ENCODE results near the gene SH2B3.

DNA sequence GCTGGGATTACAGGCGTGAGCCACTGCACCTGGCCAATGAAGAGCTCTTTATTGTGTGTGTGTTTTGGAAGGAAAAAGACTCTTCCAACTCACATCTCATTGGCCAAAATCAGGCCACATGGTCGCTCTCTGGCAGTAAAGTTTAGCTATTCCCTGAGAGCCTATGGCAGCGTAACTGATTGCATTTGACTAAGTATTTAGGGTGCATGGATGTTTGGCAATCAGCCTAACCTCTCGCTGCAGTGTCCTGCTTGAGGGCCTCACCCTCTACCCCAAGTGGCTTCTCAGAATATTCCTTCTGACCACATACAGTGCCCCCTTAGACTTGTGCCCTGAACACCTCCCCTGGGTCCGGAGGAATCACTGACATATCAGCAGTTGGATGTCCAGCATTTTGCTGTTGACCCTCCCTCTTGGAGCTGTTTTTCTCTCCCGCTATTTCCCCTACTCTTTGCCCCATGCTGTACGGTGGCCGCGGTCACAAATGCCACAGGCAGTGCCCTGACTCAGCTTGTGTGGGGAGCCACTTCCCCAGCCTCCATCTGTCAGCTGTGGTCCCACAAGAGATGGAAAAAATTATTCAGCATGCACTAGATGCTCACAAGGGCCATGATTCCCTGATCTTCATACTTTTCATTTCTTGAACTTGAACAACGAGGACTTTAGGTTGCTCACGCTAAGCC, 46.4 kb upstream of the SH2B3 start:
- TF ChIP-seq MXI1 (conservative IDR thresholded peaks at IDR 0.05; ENCODE audit: poor library complexity, severe bottlenecking) (no peak), TAF1 (IDR thresholded peaks at IDR 0.05; ENCODE audit: low read depth) (no peak), POLR2AphosphoS5 (IDR thresholded peaks at IDR 0.05) (no peak), SMC3 (conservative IDR thresholded peaks at IDR 0.05; ENCODE audit: poor library complexity) (no peak), EP300 (conservative IDR thresholded peaks at IDR 0.05; ENCODE audit: poor library complexity, severe bottlenecking) (no peak), EZH2 (IDR thresholded peaks at IDR 0.05; ENCODE audit: borderline replicate concordance, insufficient read depth, low read length, poor library complexity, severe bottlenecking) (no peak), RAD21 (conservative IDR thresholded peaks at IDR 0.05) (no peak)
- TF ChIP-seq, protein P1, sequence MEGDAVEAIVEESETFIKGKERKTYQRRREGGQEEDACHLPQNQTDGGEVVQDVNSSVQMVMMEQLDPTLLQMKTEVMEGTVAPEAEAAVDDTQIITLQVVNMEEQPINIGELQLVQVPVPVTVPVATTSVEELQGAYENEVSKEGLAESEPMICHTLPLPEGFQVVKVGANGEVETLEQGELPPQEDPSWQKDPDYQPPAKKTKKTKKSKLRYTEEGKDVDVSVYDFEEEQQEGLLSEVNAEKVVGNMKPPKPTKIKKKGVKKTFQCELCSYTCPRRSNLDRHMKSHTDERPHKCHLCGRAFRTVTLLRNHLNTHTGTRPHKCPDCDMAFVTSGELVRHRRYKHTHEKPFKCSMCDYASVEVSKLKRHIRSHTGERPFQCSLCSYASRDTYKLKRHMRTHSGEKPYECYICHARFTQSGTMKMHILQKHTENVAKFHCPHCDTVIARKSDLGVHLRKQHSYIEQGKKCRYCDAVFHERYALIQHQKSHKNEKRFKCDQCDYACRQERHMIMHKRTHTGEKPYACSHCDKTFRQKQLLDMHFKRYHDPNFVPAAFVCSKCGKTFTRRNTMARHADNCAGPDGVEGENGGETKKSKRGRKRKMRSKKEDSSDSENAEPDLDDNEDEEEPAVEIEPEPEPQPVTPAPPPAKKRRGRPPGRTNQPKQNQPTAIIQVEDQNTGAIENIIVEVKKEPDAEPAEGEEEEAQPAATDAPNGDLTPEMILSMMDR (IDR thresholded peaks at IDR 0.05; ENCODE audit: poor library complexity, severe bottlenecking) = no peak
- TF ChIP-seq, protein P2, sequence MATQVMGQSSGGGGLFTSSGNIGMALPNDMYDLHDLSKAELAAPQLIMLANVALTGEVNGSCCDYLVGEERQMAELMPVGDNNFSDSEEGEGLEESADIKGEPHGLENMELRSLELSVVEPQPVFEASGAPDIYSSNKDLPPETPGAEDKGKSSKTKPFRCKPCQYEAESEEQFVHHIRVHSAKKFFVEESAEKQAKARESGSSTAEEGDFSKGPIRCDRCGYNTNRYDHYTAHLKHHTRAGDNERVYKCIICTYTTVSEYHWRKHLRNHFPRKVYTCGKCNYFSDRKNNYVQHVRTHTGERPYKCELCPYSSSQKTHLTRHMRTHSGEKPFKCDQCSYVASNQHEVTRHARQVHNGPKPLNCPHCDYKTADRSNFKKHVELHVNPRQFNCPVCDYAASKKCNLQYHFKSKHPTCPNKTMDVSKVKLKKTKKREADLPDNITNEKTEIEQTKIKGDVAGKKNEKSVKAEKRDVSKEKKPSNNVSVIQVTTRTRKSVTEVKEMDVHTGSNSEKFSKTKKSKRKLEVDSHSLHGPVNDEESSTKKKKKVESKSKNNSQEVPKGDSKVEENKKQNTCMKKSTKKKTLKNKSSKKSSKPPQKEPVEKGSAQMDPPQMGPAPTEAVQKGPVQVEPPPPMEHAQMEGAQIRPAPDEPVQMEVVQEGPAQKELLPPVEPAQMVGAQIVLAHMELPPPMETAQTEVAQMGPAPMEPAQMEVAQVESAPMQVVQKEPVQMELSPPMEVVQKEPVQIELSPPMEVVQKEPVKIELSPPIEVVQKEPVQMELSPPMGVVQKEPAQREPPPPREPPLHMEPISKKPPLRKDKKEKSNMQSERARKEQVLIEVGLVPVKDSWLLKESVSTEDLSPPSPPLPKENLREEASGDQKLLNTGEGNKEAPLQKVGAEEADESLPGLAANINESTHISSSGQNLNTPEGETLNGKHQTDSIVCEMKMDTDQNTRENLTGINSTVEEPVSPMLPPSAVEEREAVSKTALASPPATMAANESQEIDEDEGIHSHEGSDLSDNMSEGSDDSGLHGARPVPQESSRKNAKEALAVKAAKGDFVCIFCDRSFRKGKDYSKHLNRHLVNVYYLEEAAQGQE (IDR thresholded peaks at IDR 0.05; ENCODE audit: borderline replicate concordance) = no peak

All from neural cell (in vitro differentiated cells).